ENCODE data around the gene ITPRIP. TPM values are rescaled to one million over a fixed set of nuclear protein-coding genes. Genes with fewer than 3 reads are reported as not detected.

The ITPRIP gene
- polyA plus RNA-seq, 1 of the 3 experiments (the other 2 are of a cell fraction) = 22.1 TPM

DNA sequence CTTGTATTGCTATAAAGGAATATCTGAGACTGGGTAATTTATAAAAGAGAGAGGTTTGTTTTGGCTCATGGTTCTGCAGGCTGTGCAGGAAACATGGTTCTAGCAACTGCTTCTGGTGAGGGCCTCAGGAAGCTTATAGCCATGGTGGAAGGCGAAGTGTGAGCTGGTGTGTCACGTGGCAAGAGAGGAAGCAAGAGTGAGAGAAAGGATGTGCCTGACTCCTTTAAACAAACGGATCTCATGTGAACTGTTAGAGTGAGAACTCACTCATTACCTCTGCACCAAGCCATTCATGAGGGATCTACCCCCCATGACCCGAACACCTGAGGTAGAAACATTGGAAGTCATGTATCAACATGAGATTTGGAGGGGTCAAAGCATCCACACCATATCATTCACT, 7.7 kb upstream of the ITPRIP start (continued):
- TF ChIP-seq CTCF (IDR thresholded peaks at IDR 0.05) (no peak), ZBTB33 (IDR thresholded peaks at IDR 0.05; ENCODE audit: borderline replicate concordance, low read depth) (no peak), ELF1 (IDR thresholded peaks at IDR 0.05) (no peak), YY1 (IDR thresholded peaks at IDR 0.05; ENCODE audit: low read depth) (no peak), MEF2A (IDR thresholded peaks at IDR 0.05; ENCODE audit: borderline replicate concordance, low read depth) (no peak), RFX5 (IDR thresholded peaks at IDR 0.05; ENCODE audit: low read length) (no peak), NRF1 (IDR thresholded peaks at IDR 0.05; ENCODE audit: low read depth, low read length) (no peak)

DNA sequence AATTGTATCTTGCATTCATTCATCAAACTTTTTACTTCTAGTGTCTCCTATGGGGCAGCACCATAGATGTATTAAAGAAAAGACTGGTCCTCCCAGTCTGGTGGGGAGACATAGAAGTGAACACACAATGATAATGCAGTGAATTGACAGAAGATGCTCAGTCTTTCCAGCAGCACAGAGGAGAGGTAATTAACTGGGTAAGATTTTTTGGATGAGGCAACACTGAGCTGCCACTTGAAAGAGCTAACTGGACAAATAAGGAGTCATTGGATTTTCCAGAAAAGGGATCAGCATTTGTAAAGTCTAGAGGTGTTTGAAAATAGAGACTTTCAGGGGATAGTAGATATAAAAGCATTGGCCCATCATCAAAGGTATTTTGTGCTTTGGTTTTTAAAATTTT, 7.2 kb upstream of the ITPRIP start:
- TF ChIP-seq, protein P1, sequence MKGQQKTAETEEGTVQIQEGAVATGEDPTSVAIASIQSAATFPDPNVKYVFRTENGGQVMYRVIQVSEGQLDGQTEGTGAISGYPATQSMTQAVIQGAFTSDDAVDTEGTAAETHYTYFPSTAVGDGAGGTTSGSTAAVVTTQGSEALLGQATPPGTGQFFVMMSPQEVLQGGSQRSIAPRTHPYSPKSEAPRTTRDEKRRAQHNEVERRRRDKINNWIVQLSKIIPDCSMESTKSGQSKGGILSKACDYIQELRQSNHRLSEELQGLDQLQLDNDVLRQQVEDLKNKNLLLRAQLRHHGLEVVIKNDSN (IDR thresholded peaks at IDR 0.05; ENCODE audit: borderline replicate concordance, low read depth) = no peak
- no peak for TF ChIP-seq MXI1 (IDR thresholded peaks at IDR 0.05; ENCODE audit: low read depth, low read length)
- no peak for TF ChIP-seq RAD21 (IDR thresholded peaks at IDR 0.05; ENCODE audit: low read length)
- TF ChIP-seq MEF2A (IDR thresholded peaks at IDR 0.05; ENCODE audit: borderline replicate concordance, low read depth) = no peak
- no peak for TF ChIP-seq SIN3A (IDR thresholded peaks at IDR 0.05; ENCODE audit: borderline replicate concordance, low read depth, low read length)
- TF ChIP-seq JUND (IDR thresholded peaks at IDR 0.05) = no peak
- TF ChIP-seq RCOR1 (IDR thresholded peaks at IDR 0.05; ENCODE audit: low read length) = no peak
- TF ChIP-seq POLR2AphosphoS5 (IDR thresholded peaks at IDR 0.05; ENCODE audit: low read depth, low read length) = no peak
- TF ChIP-seq IRF3 (IDR thresholded peaks at IDR 0.05; ENCODE audit: low read depth, low read length) = no peak
- TF ChIP-seq, protein P2, sequence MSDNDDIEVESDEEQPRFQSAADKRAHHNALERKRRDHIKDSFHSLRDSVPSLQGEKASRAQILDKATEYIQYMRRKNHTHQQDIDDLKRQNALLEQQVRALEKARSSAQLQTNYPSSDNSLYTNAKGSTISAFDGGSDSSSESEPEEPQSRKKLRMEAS (IDR thresholded peaks at IDR 0.05; ENCODE audit: low read depth) = no peak
- Histone ChIP-seq H3K27ac (ENCODE audit: low read depth in 2 of 2, low read length in 1 of 2) (no peak overlapping the region), H3K27me3 (ENCODE audit: insufficient read depth) (no peaks in the 10 kb centered on the region), H2AFZ (ENCODE audit: low read depth) (no peak overlapping the region), H3K36me3 (replicated peaks in 1 of 2; ENCODE audit: control insufficient read depth in 1 of 2, insufficient read depth in 2 of 2, low read length in 1 of 2) (no peaks in the 10 kb centered on the region), H3K4me1 (ENCODE audit: control insufficient read depth in 1 of 2, insufficient read depth in 2 of 2, low read depth in 1 of 2, low read length in 1 of 2) (peaks cover 0 to 3% of the 10 kb centered on the region in 2 experiments; a peak in 2 of 4 replicates), H4K20me1 (ENCODE audit: insufficient read depth) (no peaks in the 10 kb centered on the region), H3F3A (replicated peaks; ENCODE audit: insufficient read depth) (no peaks in the 10 kb centered on the region), H3K9me2 (no peaks in the 10 kb centered on the region), H3K4me3 (ENCODE audit: low read depth in 2 of 2, low read length in 1 of 2) (no peak overlapping the region), H3K79me2 (ENCODE audit: insufficient read depth) (no peaks in the 10 kb centered on the region), H3K9me3 (no peaks in the 10 kb centered on the region), H3K9ac (no peak overlapping the region), H3K4me2 (no peak overlapping the region)
- CTCF ChIA-PET = interaction anchor here (1.8 to 7.0 kb wide), 2 partner anchors 28 to 53 kb away, joined by 4 to 229 read pairs; no protein-coding TSS in a partner anchor
- DNase-seq = no peak
- POLR2A ChIA-PET = no interaction called here

Data from SK-N-SH (cell line).